Left renal pelvis (tissue), 4 donors: ENCODE measurements around the gene VGF. TPM values are rescaled to one million over a fixed set of nuclear protein-coding genes. Genes with fewer than 3 reads are reported as not detected.

ENCODE experiments used
- DNase-seq, 4 donors: peaks; one replicate each; pipeline ENCODE4 v3.0.0-alpha.2; 2013; ENCODE audit warnings: low read depth in 4 of 4, low spot score in 3 of 4
- polyA plus RNA-seq, 4 donors: library from polyadenylated mRNA; unstranded; fragments of 120-200 nt; gene quantifications; one replicate each; pipeline ENCODE4 v1.2.1, GENCODE V29; 2013; ENCODE audit not compliant: insufficient read length in 4 of 4

The VGF gene
- polyA plus RNA-seq, 4 donors: 0.08 to 0.16 (median 0.10) TPM; not detected in 1

DNA sequence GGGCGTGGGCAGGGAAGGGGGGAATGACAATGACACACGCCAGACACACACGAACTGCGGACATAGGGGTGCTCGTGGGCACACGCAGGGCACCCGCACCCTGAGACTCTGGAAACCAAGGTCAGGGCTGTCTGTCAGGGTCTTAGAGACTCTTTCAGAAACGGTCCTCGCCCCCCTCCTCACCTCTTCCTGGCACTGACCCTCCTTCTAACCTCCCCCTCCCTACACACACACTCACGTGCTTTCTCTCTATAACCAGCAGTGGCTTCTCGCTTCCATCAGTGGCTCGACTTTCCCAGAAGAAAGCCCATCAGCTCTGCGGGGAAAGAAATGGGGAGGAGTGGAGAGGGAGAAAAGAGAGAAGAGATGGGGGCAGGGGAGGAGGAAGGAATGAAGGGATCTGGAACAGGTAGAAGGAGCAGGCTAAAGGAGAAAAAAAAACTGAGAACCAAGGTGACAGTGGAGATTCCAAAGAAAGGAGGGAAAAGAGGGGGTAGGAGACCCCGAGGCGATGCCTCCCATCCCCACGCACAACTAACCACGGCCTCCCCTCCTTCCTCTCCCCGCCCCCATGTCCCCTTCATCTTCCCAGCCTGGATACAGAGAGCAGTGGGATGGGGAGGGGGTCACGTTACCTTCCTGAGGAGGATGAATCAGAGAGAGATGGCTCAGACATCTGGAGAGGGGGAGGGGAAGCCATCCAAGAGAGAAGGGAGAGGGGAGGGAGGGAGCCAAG, 1.7 kb upstream of the VGF start:
- no peak for DNase-seq

DNA sequence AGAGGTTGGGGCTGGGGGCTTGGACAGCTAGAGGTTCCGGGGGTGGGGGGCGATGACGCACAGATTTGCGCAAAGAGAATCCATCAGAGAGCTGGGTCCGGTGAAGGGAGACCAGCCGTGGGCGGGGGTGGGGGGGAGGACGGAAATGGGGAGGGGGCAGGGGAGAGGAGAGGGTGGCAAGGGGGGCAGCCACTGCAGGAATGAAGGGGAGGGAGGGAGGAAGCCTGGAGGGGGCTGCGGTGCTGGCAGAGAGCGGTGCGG, 1.2 kb upstream of the VGF start:
- DNase-seq: no peak

DNA sequence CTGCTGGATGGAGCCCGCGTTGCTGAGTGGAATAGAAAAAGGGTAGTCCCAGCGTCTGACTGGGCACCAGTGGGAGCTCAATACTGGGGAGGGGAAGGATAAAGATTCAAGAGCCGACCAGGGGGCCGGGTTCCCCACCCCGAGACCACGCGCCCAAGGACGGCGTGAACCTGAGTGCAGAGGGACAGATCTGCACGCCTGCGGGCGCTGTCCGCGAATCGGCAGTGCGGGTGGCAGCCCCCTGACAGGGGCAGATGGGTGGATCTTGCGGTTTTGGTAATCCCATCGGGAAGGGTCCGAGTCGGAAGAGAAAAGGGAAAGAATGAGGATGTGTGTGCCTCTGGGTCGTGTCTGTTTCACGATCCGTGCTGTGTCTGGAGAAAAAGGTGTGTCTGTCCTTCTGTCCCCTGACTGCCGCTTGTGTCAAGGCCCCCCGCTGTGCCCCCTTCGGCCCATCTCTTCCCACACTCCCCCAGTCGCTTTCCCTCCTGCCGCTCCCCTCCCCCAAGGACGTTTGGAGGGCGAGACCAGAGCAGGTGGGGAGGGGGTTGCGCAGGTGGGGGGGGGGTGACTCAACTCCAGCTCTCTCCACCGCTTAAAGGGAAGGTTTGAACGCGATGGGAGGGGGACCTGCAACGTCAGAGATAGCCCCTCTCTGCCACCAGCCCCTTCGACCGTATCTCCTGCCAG, 734 bp upstream of the VGF start:
- no peak for DNase-seq

DNA sequence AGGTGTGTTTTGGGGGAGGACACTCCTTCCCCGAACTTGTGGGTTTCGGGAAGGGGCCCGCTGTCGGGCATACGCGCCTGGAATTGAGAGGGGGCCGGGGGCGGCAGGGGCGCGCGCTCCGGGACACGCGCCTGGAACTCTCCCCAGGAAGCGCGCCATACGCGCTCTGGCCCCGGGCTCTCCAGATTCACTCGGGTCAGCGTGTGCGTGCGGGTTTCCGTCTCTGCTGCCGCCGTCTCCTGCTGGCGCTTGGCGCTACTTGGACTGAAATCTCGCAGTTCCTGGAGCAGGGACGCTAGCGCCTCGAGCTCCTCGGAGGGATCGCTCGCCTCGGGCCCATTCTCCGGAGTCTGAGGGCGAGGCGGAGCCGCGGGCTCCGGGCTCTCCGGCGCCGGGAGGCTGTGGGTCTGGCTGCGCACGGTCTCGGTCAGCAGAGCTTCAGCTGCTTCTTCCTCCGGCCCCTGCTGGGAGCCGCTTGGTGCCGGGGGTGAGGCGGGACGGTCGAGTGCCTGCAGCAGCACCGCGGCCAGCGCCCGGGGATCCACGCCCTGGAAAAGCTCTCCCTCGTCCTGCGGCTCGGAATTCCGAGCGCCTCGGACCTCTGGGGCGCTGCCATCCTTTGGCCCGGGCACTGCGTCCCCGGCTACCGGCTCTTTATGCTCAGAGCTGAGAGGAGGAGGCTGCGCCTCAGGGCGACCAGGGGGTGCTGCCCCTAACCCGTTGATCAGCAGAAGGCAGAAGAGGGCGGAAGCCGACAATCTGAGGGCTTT, 1.1 kb downstream of the VGF start:
- DNase-seq: no peak

DNA sequence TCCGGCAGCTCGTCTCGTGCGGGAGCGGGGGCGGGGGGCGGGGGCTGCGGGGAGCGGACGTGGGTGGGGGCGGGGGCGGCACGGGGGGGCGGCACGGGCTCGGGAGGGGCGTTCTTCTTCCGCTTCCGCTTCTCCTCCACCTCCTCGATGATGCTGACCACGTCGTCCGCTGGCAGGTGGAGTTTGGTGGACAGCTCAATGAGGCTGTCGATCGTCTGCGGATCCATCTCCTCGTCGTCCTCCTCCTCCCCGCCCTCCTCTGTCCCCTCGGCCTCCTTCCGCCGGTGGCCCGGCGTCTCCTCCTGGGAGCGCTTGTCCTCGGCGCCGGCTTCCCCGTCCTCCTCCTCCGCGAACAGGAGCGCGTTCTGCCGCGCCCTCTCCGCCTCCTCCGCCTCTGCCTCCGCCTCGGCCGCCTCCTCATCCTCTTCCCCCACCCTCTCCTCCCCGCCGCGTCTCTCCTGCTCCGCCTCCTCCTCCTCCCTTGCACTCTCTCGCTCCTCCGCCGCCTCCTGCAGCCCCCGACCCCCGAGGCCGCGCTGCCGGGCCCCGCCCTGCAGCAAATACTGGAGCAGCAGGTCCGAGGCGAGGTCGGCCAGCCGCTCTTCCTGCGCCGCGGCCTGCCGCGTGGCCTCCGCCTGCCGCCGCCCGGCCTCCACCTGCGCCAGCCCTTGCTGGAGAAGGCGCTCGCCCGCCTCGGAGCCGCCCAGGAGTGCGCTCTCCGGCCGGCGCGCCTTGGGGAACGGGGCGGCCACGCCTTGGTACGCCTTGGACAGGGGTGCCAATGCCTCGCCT, 1.9 kb downstream of the VGF start:
- no peak for DNase-seq

DNA sequence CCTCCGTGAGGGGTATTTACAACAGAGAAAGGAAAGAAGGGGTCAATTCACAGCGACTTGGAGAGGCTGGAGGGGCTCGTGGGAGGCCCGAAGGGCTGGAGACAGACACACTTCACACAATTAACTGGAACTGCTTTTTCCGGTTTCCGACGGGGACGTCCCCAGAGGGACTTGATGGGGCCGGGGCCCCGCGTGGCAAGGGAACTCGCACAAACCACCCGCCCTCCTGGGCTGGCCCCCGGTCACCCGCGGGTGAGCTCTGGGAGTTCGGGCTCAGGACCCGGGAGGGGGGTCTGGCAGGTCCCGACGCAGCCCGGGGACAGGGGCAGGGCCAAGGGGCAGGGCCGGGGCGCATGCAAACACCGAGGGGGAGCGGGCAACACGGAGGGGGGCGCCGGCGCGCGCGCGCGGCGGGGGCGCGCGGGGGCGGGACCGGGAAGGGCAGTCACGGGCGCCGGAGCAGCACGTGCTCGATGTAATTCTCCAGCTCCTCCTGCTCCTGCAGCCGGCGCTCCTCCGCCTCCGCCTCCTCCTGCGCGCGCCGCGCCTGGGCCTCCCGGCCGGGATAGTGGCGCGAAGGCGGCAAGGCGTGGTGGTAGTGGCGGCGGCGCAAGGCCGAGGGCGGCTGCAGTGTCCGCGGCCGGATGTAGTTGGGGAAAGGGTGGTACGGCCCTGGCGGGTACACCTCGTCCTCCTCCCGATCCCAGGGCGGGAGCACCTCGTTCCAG, 2.7 kb downstream of the VGF start:
- DNase-seq: no peak

DNA sequence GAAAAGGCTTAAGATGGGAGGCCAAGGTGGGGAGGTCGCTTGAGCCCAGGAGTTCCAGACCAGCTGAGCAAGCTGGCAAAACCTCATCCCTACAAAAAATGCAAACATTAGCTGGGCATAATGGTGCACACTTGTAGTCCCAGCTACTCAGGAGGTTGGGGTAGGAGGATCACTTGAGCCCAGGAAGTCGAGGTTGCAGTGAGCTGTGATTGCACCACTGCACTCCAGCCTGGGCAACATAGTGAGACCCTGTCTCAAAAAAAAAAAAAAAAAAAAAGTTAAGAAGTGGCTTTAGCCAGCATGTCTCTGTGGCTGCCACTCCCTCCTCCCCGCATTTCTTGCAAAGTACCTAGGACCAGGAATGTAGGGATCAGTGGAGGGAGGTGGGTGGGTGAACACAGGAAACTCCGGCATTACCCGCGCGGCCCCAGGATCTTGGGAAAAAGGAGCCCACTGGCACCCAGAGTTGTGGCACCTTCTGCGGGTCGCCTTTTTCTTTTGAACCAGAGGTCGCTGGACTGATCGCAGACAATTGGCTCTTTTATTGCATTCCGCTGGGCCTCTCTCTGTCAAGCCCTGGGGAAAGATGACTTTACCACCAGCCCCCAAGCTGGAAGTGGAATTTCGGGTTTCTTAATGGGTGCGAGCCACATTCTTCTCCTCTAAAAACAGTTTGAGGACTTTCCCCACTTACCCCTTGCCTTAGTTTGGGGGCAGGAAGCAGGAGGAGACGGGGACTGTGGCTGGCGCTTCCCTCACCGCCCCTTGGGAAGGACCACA, 3.5 kb downstream of the VGF start:
- no peak for DNase-seq

DNA sequence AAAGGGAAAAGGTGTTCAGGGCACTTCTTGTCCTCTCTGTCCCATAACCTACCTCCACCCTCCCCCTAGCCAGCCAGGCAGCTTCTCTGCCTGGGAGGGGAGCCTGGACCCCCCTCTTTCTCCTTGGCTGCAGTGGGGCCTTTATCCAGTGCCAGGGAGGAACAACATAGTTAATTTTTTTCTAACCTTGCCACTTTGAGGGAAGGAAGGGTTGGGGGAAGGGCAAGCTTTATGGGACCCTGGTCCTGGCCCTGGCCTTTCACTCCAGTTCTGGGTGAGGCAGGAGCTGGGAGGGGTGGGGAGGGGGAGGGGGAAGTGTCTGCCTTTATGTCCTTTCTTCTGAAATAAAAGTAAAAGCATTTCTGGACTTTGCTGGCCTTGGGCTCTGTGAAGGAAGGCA, 4.5 kb downstream of the VGF start:
- DNase-seq: no peak

DNA sequence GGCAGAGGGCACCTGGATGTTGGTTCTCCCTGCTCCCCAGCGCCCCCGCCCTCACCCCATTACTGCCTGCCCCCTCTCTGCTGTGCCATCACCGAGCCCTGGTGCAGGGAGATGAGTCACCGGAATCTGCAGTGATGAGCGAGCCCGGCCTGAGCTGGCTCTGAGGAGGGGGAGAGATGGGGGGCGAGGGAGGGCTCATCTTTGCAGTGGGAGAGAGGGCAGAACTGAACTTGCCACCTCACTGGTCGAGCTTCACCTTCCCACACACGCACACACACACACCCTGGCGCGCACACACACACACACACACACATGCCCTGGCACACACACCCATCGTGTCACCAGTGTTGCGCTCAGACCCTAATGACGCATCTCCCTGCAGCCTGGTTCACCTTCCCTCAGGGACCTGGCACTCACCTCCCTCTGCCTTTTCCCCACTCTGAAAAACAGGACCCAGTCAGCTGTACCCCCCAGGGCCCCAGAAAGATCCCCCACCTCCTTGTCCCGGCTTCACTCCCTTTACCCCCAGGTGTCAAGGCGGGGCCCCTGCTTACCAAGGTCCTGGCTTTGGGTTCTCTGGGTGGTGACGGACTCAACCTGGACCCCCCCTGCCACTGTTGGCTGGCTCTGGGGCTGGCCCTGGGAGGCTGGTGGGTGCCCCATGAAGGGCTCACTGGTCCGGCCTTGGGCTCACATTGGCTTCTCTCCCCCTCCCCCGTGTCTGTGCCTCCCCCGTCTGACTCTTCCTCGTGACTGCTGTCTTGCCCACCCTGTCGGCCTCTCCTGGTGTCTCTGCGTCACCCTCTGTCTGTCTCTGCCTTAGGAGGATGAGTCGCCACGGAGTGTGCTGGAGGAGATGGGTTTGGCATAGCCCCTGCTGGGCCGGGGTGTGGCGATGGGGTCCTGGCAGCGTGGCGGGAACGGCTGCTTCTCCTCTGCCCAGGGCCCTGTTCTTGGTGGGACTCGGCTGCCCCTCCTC, 5.4 kb downstream of the VGF start:
- no peak for DNase-seq

DNA sequence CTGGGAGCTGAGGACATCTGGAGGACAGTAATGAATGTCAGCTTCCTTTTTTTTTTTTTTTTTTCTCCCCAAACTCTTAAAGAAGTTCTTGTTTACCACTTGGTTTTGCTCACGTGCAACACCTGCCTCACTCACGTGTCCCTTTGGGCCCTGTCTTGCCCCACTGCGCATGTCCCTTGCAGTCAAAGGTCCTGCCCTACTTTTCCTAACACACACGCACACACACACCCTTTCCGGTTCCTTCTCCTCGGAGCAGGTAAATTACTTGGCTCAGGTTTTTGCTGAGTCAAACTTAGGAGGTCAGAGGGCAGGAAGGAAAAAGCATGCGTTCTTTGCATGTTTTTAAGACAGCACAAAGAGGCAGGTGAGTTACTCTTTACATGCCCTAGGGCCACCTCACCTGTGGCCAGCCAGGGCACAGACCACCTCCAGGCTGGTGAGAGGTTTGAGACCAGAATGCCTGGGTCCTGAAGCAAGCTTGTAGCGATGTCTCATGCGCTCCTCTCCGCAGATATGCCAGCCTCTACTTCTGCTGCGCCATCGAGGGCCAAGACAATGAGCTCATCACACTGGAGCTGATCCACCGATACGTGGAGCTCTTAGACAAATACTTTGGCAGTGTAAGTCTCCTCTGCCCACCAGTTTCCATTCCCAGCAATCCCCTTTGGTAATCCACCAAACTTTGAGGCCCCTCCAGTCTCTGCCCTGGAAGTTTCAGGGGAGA, 8.3 kb downstream of the VGF start:
- no peak for DNase-seq

DNA sequence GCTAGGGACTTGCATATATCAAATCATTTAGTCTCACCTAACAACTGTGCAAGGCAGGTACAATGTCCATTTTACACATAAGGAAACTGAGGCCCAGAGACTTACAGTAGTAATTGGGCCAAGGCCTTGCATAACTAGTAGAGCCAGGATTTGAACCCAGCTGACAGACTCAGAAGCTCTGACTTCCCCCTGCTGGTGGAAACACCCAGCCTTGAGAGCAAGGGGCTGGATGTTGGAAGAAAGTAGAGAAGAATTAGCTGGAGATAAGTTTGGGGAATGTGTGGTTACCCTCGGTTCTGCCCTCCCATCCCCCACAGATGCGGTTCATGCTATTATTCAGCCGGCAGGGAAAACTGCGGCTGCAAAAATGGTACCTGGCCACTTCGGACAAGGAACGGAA, 9.1 kb downstream of the VGF start:
- DNase-seq: no peak

DNA sequence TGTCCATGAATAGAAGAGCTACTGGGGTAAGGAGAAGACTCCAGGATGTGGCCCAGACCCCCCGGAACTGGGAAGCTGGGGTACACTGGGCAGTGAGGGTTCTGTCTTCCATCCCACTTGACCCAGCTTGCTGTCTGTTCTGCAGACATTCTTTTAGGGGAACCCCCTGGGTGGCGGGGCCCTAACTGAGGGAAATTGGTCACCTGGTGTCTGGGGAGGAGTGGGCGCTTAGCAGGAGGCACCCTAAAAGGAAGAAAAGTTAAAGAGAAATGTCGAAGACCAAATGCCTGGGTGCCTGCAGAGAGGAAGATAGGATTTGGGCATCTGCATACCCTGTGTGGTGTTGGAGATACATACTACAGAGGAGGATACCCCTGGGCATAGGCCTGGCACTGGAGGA, 10.1 kb downstream of the VGF start:
- DNase-seq: no peak

DNA sequence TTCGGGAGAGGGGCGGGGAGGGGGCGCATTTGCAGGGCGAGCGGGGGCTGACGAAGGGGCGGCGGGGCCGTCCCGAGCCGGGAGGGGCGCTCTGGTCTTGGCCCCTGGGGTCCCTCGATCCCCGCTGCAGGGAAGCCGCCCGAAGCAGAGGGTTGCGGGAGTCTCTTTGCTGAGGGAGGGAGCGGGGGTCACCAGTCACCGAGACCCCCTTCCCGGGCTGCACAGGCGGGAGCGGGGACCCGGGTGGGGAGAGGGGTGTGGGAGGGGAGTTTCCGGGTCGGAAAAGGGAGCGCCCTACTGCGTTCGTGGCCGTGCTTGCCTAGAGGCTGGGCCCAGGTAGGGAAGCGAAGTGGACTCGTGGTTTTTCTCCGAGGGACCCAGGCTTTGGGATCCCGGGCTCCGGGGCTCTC, 10.7 kb downstream of the VGF start:
- DNase-seq: no peak

DNA sequence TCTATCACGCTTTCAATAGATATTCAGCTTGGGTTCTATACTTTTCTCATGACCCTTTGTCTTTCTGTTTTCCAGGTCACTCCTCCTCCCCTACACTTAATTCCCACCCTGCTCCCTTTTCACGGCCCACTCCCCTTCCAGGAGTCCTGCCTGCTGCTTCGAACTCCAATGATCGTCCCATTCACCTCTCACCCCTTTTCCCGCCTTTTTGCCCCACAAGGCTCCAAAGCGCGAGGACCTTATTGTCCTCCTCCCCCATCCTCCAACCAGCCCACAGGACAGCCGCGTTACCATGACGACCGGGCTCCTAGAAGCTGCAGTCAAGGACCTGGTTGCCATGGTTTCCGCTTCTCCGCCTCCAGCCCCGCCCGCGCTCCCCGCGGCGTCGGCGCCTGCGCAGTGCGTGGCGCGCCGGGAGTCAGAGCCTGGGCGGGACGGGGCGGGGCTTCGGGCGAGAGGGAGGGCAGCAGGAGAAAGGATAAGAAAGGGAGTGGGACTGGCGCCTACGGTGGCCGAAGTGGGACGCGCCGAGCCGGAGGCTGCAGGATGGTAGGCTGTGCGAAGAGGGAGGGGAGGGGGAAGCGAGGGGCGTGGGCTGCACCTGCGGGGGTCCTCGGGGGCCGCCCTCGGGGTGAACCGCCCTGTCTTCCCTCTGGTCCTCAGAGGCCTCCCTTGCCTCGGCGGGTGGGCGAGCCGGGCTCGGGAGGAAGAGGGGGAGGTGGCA, 11.2 kb downstream of the VGF start, which contains the start of gene AP1S1:
TSS of gene AP1S1 (plus strand) at position 508 of the 724 bp plus-strand sequence. CDS start at position 547, 39 bp downstream.
- peak; percentile 75 to 90 (median 86) for DNase-seq

DNA sequence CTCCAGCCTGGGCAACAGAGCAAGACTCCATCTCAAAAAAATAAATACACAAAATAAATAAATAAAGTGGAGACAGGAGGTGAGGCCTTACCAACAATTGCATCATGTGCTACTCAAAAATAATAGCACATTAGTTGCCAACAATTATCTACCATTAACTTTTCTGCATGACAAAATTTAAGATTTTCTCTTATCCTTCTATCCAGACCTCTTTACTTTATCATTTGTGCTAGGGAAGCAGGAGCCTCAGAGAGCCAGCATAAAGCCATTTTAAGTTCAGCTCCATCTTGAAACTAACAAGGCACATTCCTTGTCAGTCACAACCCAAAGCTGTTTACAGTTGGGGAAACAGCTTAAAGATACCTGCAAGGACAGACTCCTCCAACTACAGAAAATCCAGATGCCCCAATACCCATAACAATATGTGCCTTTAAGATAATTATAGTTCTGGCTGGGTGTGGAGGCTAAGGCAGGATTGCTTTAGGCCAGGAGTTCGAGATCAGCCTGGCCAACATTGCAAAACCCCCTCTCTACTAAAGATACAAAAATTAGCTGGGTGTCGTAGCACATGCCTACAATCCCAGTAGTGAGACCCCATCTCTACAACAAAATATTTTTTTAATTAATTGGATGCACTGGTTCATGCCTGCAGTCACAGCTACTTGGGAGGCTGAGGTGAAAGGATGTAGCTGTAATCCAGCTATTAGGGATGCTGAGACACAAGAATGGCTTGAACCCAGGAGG, 13.3 kb downstream of the VGF start:
- no peak for DNase-seq

DNA sequence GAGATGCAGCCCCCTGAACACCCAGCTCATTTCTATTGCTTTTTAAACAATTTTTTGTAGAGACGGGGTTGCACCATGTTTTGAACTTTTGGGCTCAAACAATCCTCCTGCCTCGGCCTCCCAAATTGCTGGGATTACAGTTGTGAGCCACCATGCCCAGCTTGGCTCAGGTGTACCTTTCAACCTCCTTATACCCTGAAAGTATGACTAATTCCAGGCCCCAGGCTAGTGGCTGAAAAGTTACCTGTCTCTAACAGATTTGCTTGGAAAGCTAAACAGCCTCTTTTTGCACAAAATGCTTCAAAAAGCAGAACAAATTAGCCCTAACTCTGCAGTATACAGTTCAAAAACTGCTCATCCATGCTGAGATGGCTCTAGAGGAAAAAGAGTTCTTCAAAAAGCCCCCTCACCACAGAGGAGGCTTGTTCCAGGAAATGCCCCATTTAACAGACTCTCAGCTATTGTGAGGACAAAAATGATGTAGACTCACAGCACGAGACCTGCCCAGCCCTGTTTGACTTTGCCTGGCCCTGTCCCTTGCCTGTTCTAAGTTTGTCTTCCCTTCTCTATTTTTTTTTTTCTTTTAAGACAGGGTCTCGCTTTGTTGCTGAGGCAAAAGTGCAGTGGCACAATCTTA, 24.5 kb downstream of the VGF start:
- DNase-seq: no peak
